Measurements from ENCODE around the gene GJE1.

GJE1 gene

DNA sequence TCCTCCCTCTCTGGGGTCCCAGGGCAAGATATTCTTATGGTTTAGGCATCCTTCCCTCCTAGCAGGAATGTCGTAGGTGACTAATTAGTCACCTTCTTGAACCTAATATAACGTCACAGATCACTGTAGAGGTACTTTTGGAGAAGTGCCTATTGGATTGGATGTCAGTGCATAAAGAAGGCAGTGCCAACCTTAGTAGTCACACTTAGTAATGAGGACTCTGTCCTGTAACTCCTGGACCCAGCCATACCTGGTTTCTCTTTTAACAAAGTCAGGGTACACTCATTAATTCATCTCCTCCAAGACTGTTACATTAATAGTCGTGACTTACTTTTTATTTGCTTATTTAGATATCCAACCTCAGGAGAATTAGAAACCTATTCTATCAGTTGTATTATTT, 34.3 kb downstream of the GJE1 start:
- no peak for DNase-seq

DNA sequence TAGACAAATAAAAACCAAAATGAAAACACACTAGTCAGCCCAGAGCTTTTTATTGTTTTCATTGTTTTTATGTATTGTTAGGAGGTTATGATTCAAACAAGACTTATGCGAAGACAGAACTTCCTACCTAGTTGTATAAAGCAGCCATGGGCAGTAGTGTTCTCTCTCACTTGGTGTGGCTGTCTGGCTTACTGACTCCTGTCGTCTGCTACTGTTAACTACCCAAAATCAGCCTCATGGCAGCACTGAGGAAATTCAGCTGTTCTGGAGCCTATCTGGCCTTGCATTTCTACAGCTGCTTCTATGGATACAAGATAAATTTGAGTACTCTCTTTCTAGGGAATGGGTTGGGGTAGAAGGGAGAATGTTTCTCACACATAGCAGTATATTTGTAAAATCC, 34.8 kb downstream of the GJE1 start:
- DNase-seq = no peak

DNA sequence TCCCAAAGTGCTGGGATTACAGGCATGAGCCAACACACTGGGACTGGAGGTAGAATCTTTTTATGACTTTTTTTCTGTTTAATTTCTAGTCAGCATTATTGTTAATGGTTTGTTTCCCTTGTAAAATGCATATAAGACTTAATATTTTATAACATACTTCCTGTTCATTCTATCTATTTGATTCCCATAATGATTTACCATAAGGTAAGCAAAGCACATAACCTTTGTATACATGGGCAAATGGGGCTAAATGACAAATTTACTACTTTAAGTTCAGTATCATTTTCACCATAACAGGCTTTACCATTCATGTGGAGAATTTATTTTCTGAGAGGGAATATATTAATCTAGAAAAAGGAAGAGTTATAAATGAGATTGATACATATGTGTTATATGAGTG, 38.6 kb downstream of the GJE1 start:
- no peak for DNase-seq

DNA sequence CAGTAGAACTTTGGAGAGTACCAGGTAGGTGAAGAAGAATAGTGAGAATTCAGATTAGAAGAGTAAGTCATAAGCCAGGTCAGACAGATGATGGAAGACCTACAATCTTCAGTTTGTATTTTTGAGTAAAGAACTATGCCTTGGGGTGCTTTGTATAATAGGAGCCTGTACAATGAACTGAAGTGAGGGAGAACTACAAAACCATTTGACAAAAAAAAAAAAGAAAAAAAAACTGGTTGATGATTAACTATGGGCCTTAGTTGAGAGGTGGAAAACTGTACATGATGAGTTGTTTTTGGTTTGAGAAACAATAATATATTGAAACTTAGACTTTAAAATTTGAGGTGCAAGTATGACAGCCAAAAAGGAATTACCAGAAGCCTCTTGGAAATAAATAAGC, 40.0 kb downstream of the GJE1 start:
- no peak for DNase-seq

DNA sequence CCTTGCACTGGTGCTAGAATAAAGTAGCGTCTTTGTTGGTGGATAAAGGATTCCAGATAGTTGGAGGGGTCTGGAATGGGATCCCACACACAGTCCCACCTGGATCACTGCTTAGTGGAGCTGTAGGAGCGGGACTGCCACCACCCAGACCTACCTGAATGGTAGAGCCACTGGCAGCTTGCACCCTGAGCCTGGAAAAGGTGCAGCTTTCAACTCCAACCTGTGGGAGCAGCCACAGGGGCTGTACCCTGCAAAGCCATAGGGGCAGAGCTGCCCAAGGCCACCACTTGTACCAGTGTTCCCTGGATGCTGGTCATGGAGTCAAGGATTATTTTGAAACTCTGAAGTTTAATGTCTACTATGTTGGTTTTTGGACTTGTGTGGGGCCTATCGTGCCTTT, 41.3 kb downstream of the GJE1 start:
- no peak for DNase-seq

DNA sequence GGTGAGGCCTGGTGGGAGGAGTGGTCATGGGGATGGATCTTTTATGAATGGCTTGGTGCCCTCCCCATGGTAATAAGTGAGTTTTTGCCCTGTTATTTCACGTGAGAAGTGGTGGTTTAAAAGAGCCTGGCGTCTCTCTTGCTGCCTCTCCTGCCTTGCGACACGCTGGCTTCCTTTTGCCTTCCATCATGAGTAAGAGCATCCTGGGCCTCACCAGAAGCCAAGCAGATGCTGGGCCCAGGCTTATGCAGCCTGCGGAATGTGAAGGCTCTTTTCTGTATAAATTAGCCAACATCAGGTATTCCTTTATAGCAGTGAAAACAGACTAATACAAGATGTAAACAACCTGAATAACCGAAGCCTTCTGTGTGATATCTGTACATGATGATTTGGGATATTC, 42.0 kb downstream of the GJE1 start:
- DNase-seq = no peak

DNA sequence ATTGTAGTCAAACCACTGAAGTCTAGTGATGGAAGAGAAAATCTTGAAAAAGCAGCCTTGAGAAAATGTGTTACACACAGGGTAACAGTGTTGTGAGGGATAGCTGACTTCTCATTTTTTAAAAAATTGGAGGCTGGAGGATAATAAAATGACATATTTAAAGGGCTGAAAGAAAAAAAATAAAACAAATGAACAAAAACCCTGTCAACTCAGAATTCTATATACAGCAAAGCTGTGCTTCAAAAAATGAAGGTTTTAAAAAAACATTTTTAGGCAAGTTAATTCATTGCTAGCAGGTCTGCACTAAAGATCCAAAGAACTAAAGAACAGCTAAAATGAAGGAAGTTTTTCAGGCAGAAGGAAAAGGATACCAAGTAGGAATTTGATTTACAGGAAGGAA, 45.4 kb downstream of the GJE1 start:
- DNase-seq = no peak

DNA sequence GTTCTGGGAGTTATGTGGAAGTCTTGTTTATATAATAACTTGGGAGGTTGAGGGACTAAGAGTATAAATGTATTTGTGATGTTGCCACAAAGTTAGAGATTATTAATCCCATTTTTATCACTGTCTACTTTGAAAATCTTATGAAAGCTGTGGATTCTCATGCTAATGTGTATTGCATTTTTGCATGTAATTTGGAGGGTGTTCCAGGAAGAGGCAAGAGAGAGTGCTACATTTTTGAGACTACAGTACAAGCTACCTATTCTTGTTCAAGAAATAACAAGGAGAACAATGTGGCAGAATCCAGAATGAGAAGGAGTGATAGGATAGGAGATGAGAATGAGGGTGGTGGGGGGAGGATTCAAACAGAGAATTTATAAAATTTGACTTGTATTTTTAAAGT, 49.3 kb downstream of the GJE1 start:
- no peak for DNase-seq

DNA sequence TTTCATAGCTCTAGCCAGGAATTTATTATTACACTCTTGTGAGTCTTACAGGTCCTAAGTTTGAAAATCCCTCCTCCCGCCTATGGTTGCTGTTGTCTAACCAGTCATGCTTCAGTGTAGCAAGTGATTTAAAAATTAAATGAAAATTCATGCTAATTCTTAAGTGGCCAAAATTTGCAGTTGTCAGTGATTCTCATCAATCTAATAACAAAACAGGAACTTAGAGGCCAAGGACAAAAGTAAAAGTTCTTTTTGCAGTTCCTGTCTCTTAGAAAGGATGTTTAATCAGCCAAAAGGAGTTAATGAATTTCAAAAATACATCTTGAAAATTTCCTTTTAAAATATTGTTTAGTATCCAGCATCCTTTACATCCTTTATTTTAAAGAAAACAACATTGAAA, 50.6 kb downstream of the GJE1 start:
- no peak for DNase-seq

GRCh38 chr6:142184307-142184706, 51.6 kb downstream of the GJE1 start:
- no peak for DNase-seq
